HEK293 (cell line): ENCODE data around the gene IP6K2.

ENCODE experiments used
- CTCF ChIP-seq: fragments of 450-650 bp; formaldehyde crosslinking; IDR thresholded peaks from 2 replicates; pipeline ENCODE4 v1.5.1; 2016; ENCODE audit warnings: missing biosample characterization, missing genetic modification characterization
- SALL2 ChIP-seq: fragments of 450-650 bp; formaldehyde crosslinking; IDR thresholded peaks from 2 replicates; pipeline ENCODE4 v1.5.0; 2017; ENCODE audit warnings: missing biosample characterization, mild to moderate bottlenecking, missing genetic modification characterization, borderline replicate concordance
- ZNF146 ChIP-seq: fragments of 450-650 bp; formaldehyde crosslinking; IDR thresholded peaks from 2 replicates; pipeline ENCODE4 v1.5.1; 2016; ENCODE audit warnings: missing biosample characterization, missing genetic modification characterization
- ZNF274 ChIP-seq, 2 experiments: fragments of 200-500 bp in 1 of 2; fragments of 450-650 bp in 1 of 2; sonication (Bioruptor generic) in 1 of 2; formaldehyde crosslinking in 1 of 2; IDR thresholded peaks; 2 replicates each; pipeline versions ENCODE4 v1.5.1 to v1.6.1; 2014 to 2016; ENCODE audit warnings: borderline replicate concordance in 1 of 2, inconsistent platforms in 1 of 2, low read length in 1 of 2, missing biosample characterization in 1 of 2, missing genetic modification characterization in 1 of 2
- ZNF302 ChIP-seq: fragments of 450-650 bp; formaldehyde crosslinking; IDR thresholded peaks from 2 replicates; pipeline ENCODE4 v1.5.1; 2016; ENCODE audit warnings: missing biosample characterization, missing genetic modification characterization, low read depth
- ZNF639 ChIP-seq: fragments of 450-650 bp; formaldehyde crosslinking; IDR thresholded peaks from 2 replicates; pipeline ENCODE4 v1.5.1; 2016; ENCODE audit warnings: missing biosample characterization, missing genetic modification characterization

DNA sequence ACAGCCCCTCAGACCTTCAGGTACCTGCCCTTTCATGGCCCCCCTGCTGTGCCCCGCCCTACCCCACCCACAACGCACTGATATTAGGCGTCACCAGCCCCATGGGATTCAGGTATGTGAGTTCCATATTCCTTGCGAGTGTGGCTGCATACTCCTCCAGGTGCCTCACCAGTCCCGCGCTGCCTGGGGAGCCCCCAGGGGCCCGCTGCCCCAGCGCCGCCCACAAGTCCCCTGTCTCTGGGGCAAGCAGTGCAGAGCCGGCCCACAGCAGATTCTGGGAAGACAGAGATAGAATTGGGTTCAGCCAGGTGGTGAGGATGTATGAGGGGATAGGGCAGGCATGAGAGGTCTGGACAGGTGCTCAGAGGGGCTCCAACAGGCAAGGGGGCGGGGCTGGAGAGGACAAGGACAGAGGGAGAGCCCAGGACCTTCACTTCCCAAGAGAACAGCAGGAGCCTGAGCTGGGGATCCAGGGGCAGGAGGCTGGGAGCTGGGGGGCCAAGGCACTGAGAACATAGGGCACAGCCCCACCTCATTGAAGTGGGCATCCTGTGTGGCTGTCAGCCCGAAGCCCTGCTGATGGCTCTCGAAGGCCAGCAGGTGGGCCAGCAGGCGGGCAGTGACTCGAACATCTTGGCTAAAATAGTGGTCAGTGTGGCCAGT, 68.7 kb downstream of the IP6K2 start:
- TF ChIP-seq CTCF (tag by site-specific recombination), result no peak
- no peak for TF ChIP-seq SALL2 (tag by site-specific recombination)
- no peak for TF ChIP-seq ZNF274 (IDR thresholded peaks at IDR 0.05; ENCODE audit: low read length)
- TF ChIP-seq ZNF274 (tag by site-specific recombination; IDR thresholded peaks at IDR 0.05; ENCODE audit: borderline replicate concordance), result no peak
- TF ChIP-seq ZNF302 (tag by site-specific recombination), result no peak
- TF ChIP-seq ZNF639, result no peak
- no peak for TF ChIP-seq ZNF146
